HFF-Myc (cell line): ENCODE measurements around the gene CHRNA4.

Experiments used
- DNase-seq: peaks from one replicate; pipeline ENCODE4 v3.0.0-alpha.2; 2011; ENCODE audit warnings: low read depth; ENCODE audit errors: extremely low read depth
- H3K4me3 ChIP-seq: replicated peaks from 2 replicates; pipeline ENCODE4 v1.5.1; 2011; ENCODE audit warnings: low read depth, mild to moderate bottlenecking, control low read depth, low read length
- TF ChIP-seq, protein P1 (sequence below): IDR thresholded peaks from 2 replicates; pipeline ENCODE4 v1.5.1; 2012; ENCODE audit warnings: mild to moderate bottlenecking, low read depth, low read length, control low read depth; ENCODE audit errors: missing control alignments

The CHRNA4 gene

DNA sequence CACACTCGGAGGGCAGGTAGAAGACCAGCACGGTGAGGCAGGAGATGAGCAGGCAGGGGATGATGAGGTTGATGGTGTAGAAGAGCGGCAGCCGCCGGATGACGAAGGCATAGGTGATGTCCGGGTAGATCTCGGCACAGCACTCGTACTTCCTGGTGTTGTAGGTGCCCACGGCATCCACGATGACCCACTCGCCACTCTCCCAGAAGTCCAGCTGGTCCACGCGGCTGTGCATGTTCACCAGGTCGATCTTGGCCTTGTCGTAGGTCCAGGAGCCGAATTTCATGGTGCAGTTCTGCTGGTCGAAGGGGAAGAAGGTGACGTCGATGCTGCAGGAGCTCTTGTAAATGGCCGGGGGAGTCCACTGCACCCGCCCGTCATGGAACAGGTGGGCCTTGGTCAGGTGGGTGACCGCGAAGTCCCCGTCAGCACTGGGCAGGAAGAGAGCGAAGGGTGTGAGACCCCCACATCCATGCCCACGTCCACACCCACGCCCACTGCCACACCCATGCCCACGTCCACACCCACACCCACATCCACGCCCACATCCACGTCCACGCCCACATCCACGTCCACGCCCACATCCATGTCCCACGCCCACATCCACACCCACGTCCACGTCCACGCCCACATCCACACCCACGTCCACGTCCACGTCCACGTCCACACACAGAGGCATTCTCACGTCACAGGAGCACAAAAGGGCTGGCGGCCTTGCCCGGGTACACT is 10.4 kb downstream of the CHRNA4 start:
- no peak overlapping the region for H3K4me3 ChIP-seq
- TF ChIP-seq, protein P1, sequence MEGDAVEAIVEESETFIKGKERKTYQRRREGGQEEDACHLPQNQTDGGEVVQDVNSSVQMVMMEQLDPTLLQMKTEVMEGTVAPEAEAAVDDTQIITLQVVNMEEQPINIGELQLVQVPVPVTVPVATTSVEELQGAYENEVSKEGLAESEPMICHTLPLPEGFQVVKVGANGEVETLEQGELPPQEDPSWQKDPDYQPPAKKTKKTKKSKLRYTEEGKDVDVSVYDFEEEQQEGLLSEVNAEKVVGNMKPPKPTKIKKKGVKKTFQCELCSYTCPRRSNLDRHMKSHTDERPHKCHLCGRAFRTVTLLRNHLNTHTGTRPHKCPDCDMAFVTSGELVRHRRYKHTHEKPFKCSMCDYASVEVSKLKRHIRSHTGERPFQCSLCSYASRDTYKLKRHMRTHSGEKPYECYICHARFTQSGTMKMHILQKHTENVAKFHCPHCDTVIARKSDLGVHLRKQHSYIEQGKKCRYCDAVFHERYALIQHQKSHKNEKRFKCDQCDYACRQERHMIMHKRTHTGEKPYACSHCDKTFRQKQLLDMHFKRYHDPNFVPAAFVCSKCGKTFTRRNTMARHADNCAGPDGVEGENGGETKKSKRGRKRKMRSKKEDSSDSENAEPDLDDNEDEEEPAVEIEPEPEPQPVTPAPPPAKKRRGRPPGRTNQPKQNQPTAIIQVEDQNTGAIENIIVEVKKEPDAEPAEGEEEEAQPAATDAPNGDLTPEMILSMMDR: no peak
- DNase-seq: no peak

DNA sequence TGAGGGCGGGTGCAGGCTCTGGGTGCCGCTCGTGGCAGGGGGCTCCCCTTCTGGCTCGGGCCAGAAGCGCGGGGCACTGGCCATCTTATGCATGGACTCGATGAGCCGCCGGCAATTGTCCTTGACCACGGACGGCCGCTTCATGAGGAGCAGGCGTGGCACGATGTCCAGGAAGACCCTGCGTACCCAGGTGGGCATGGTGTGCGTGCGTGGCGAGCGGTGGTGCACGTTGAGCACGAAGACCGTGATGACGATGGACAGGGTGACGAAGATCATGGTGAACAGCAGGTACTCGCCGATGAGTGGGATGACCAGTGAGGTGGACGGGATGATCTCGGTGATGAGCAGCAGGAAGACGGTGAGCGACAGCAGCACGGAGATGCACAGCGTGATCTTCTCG is 11.0 kb downstream of the CHRNA4 start:
- H3K4me3 ChIP-seq: no peak overlapping the region
- DNase-seq: no peak
- TF ChIP-seq, protein P1: no peak

DNA sequence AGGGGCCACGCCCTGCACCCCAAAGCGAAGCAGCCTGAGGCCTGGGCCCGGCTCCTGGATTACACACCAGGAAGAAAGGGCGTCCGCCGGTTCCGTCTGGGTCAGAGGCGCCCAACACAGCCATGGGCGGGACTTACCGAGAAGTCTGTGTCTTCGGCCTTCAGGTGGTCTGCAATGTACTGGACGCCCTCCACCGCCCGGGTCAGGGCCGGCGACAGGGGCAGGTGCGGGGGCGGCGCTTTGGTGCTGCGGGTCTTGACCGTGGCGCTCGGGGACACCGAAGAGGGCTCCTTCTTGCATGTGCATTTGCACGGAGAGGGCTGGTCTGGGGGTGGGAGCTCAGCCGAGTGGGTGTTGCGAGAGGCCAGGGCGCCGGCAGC is 11.6 kb downstream of the CHRNA4 start:
- TF ChIP-seq, protein P1: no peak
- DNase-seq: no peak
- no peak overlapping the region for H3K4me3 ChIP-seq

DNA sequence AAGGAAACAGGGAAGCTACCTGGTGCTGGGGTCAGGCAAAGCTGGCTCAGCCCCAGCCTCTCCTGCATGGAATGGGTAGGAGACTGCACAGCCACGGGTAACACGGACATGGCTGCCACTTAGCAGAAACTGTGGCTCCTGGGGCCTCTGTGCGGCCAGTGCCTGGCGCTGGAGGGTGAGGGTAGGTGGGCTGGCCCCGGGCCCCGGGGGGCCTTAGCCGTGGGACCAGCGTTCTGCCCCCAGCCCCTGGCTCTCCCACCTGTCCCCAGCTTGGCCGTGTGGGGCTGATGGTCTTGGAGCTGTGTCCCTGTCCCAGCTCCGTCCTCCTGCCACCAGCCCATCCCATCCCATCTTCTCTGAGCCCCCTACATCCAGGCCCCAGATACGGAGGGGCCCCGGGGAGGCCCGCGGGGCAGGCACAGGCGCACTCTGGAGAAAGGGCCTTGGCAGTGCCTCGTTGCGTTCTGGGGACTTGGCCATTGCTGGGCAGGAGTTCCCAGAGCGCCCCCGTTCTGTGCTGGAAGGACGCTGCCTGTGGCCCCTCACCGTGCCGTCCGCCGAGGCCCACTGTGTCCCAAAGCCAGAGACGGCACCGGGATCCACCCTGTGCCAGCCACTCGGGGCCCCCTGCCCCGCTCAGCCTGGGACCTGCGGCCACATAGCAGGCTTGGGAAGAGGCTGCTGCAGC is 12.2 kb downstream of the CHRNA4 start:
- H3K4me3 ChIP-seq: no peak overlapping the region
- no peak for DNase-seq
- TF ChIP-seq, protein P1: no peak

DNA sequence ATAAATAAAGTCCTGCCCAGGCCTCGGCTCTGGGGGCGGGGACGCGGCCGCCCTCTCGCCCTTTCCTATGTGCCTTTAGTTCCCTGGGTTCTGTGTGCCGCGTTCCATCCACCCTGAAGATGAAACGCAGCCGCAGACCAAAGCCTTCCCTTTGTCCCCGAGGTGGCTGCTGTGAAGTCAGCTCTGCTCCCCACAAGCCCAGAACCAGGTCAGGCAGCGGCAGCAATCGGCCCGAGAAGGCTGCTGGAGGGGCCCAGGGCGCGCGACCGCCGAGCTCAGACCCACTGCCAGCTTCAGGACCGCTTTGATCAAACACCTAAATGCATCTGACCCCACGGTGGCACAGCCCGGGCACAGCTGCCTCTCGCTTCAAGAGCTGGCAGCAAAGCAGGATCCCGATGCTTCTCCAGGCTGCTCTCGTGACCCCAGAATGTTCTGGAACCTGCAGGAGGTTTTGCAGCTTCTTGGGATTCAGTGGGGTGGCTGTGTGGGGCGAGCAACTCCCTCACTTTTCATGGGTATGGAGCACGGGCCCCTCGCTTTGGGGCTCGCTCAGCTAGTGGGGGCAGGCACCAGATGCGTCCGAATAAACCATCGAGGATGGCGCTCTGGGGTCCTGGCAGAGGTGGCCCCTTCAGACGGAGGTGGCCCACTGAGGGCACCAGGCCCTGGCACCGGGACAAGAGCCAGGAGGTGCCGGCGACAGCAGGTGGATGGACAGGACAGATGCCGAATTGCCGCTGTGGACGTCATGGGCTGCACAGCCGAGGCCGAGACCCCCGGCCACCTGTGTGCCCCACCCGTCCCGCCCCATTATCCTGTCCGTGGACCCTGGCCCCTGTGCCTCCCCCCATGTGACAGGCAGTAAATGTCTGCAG is 13.0 kb downstream of the CHRNA4 start:
- no peak overlapping the region for H3K4me3 ChIP-seq
- TF ChIP-seq, protein P1: no peak
- no peak for DNase-seq

DNA sequence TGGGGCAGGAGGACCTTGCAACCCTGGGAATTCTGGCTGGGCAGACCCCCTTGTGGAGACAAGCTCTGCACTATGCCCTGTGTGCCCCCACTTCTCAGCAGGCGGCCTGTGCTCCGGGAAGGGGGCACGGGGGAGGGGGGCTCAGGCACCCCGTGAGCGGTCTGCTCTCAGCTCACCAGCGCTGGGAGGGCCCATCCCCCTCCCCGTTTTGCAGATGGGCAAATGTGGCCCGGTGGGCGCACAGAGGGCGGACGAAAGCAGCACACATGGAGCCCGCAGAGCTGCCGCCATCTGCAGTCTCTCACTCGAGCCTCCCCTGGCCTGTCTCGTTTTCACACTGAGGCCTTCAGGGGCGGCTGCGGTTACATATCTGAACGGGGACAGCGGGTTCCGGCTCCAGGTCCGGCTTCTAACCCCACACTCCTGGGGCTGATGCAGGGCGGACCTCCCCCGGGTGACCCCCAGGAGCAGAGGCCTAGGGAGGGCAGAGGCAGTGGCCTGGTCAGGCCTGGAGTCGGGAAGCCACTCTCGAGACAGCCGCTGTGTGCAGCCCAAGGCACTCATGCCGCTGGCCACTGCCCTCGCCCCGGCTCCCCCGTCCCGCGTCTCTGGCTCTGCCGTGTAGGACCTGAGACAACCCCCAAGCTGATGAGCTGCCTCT is 13.9 kb downstream of the CHRNA4 start:
- DNase-seq: no peak
- TF ChIP-seq, protein P1: no peak
- H3K4me3 ChIP-seq: no peak overlapping the region
